ENCODE results near the gene C4BPB. TPM values are rescaled to one million over a fixed set of nuclear protein-coding genes. Genes with fewer than 3 reads are reported as not detected.

Gene C4BPB
- total and polyA plus RNA-seq, 2 of the 8 experiments (the other 6 are each of a cell fraction or from before 2014, with no cell fraction given), result not detected

- no peak overlapping the region for H4K8ac ChIP-seq (ENCODE audit: extremely low read depth, insufficient read depth, low read length)
- no peak overlapping the region for H3K4me2 ChIP-seq (ENCODE audit: insufficient read depth in 1 of 2, low read depth in 2 of 2, low read length in 2 of 2)
- H3K23me2 ChIP-seq (ENCODE audit: low read depth, low read length), result peaks cover 5% of the 10 kb centered on the region; the same call in 1 of the 2 replicates
- no peak overlapping the region for H4K5ac ChIP-seq (ENCODE audit: insufficient read length, low read depth, low read length)
- H2AK5ac ChIP-seq (ENCODE audit: low read depth, low read length), result no peak overlapping the region
- H3K56ac ChIP-seq (replicated peaks; ENCODE audit: insufficient read length, low read depth, low read length), result no peak overlapping the region
- H3K18ac ChIP-seq (ENCODE audit: extremely low read depth, low read length), result no peak overlapping the region
- H2BK5ac ChIP-seq (ENCODE audit: low read depth, low read length), result no peak overlapping the region
- no peak overlapping the region for H2BK120ac ChIP-seq (replicated peaks; ENCODE audit: low read depth, low read length)
- no peak for FAIRE-seq
- H2AFZ ChIP-seq (ENCODE audit: low read length), result no peak overlapping the region
- POLR2A ChIA-PET (ENCODE audit: partially characterized antibody), result interaction anchor here (1.7 kb wide), 1 partner anchor 16 kb away, joined by 3 read pairs; no protein-coding TSS in a partner anchor
- H2BK20ac ChIP-seq (ENCODE audit: low read length), result no peak overlapping the region
- no peaks in the 10 kb centered on the region for H3K27me3 ChIP-seq (replicated peaks in 1 of 4; ENCODE audit: control insufficient read depth in 3 of 4, extremely low read depth in 1 of 4, insufficient read depth in 3 of 4, low read length in 3 of 4)
- no peak overlapping the region for H3K4me3 ChIP-seq (ENCODE audit: extremely low read depth in 1 of 4, insufficient read depth in 2 of 4, low read depth in 3 of 4, low read length in 4 of 4)
- no peak overlapping the region for H2BK12ac ChIP-seq (ENCODE audit: low read depth, low read length)
- H3K36me3 ChIP-seq (ENCODE audit: control insufficient read depth in 2 of 4, insufficient read depth in 4 of 4, low read length in 3 of 4), result no peaks in the 10 kb centered on the region; a peak in 1 of 8 replicates
- no peak overlapping the region for H4K91ac ChIP-seq (replicated peaks; ENCODE audit: insufficient read length, low read length)
- no peak overlapping the region for H3K9ac ChIP-seq (replicated peaks in 1 of 4; ENCODE audit: extremely low read depth in 1 of 4, low read depth in 3 of 4, low read length in 3 of 4)
- H3K27ac ChIP-seq (ENCODE audit: low read depth, low read length), result no peak overlapping the region
- peaks cover 0 to 9% (median 3%) of the 10 kb centered on the region in 4 experiments; a peak in 4 of 7 replicates for H3K4me1 ChIP-seq (replicated peaks in 1 of 4; ENCODE audit: control insufficient read depth in 3 of 4, insufficient read depth in 4 of 4, low read length in 3 of 4)
- CTCF ChIA-PET (ENCODE audit: partially characterized antibody), result interaction anchor here (0.9 to 2.7 kb wide), 4 partner anchors 21 to 50 kb away, joined by 3 to 12 read pairs (median 5); no protein-coding TSS in a partner anchor
- no peak overlapping the region for H3K14ac ChIP-seq (ENCODE audit: insufficient read length)
- H3K79me2 ChIP-seq (ENCODE audit: control insufficient read depth in 1 of 2, insufficient read depth in 2 of 2, low read length in 2 of 2), result peaks cover 0 to 10% of the 10 kb centered on the region in 2 experiments; a peak in 2 of 4 replicates
- H3K79me1 ChIP-seq (ENCODE audit: low read depth, low read length), result no peaks in the 10 kb centered on the region
- no peak overlapping the region for H3K4ac ChIP-seq (replicated peaks; ENCODE audit: insufficient read length, low read depth, low read length)
- 87% methylated on average over 2 of the region's 2 CpGs; no CpG with 5 or more reads in 1 of the 2 experiments for WGBS, 2 experiments (ENCODE audit: extremely low coverage in 1 of 2, insufficient coverage in 1 of 2, insufficient read length in 1 of 2, insufficient replicate concordance in 2 of 2, low coverage in 1 of 2, low lambda C conversion rate in 2 of 2, missing lambda C conversion rate in 1 of 2)
- no peaks in the 10 kb centered on the region for H3K9me3 ChIP-seq (ENCODE audit: insufficient read depth in 2 of 2, low read depth in 1 of 2, low read length in 1 of 2)
- peaks cover 0 to 1% of the 10 kb centered on the region in 2 experiments for H4K20me1 ChIP-seq (replicated peaks in 1 of 2; ENCODE audit: control insufficient read depth in 1 of 2, insufficient read depth in 2 of 2, low read length in 2 of 2)
- DNase-seq (ENCODE audit: low read depth in 1 of 2, low spot score in 2 of 2), result no peak
- no peak overlapping the region for H2BK15ac ChIP-seq (ENCODE audit: low read length)
- H3K23ac ChIP-seq (ENCODE audit: insufficient read length), result no peak overlapping the region
- no peak for TF ChIP-seq GTF2F1 (IDR thresholded peaks at IDR 0.05; ENCODE audit: borderline replicate concordance, low read depth, low read length)
- TF ChIP-seq KDM5A (IDR thresholded peaks at IDR 0.05; ENCODE audit: low read length), result no peak
- no peak for TF ChIP-seq SRF (IDR thresholded peaks at IDR 0.05; ENCODE audit: low read depth, low read length)
- TF ChIP-seq GABPA (IDR thresholded peaks at IDR 0.05; ENCODE audit: borderline replicate concordance, insufficient read depth, low read length), result no peak
- no peak for TF ChIP-seq NANOG (IDR thresholded peaks at IDR 0.05; ENCODE audit: insufficient read depth, low read depth, low read length, poor library complexity, severe bottlenecking)
- no peak for TF ChIP-seq TAF1 (IDR thresholded peaks at IDR 0.05; ENCODE audit: low read depth, low read length)
- no peak for TF ChIP-seq RBBP5 (IDR thresholded peaks at IDR 0.05; ENCODE audit: borderline replicate concordance, low read depth, low read length)
- TF ChIP-seq HDAC6 (IDR thresholded peaks at IDR 0.05; ENCODE audit: low read depth, low read length), result no peak
- no peak for TF ChIP-seq POU5F1 (IDR thresholded peaks at IDR 0.05; ENCODE audit: low read depth, low read length)
- TF ChIP-seq TBP (IDR thresholded peaks at IDR 0.05; ENCODE audit: low read depth, low read length), result no peak
- TF ChIP-seq CREB1 (IDR thresholded peaks at IDR 0.05), result no peak
- TF ChIP-seq RXRA (IDR thresholded peaks at IDR 0.05; ENCODE audit: insufficient read depth, low read depth, low read length), result no peak
- no peak for TF ChIP-seq CHD1 (IDR thresholded peaks at IDR 0.05; ENCODE audit: low read depth, low read length)
- TF ChIP-seq EZH2 (IDR thresholded peaks at IDR 0.05; ENCODE audit: low read depth, low read length, severe bottlenecking), result no peak
- no peak for TF ChIP-seq PHF8 (conservative IDR thresholded peaks at IDR 0.05; ENCODE audit: low read depth, low read length)
These were observed 34.2 kb upstream of the C4BPB start for GRCh38 chr1:207054491-207054890.

All from H1 (cell line).